Inflammatory macrophage (primary cell): Measurements from ENCODE around the gene C17orf50.

Experiments used
- DNase-seq, 2 donors: peaks; one replicate each; pipeline ENCODE4 v3.0.0-alpha.2; 2020 to 2022

C17orf50 gene

GRCh38 chr17:35752945-35753764, 7.5 kb upstream of the C17orf50 start, which contains the start of gene GAS2L2:
Gene GAS2L2, minus strand, starts transcription at chr17:35753239. Its CDS starts 389 bp downstream, at chr17:35752850.
- DNase-seq, result no peak

GRCh38 chr17:35757243-35757642, 3.4 kb upstream of the C17orf50 start:
- no peak for DNase-seq

- no peak for DNase-seq
Measured at GRCh38 chr17:35761601-35762000, 914 bp downstream of the C17orf50 start.

GRCh38 chr17:35763767-35764122, 3.1 kb downstream of the C17orf50 start:
- DNase-seq, result no peak

- DNase-seq, result peak; percentile 83 to 88
Measured at GRCh38 chr17:35764123-35764991, 3.7 kb downstream of the C17orf50 start.

- DNase-seq, result no peak
Measured at GRCh38 chr17:35765086-35765710, 4.5 kb downstream of the C17orf50 start.

GRCh38 chr17:35765756-35766488, 5.2 kb downstream of the C17orf50 start:
- DNase-seq, result no peak

GRCh38 chr17:35766489-35766877, 5.8 kb downstream of the C17orf50 start:
- DNase-seq, result no peak

- DNase-seq, result peak; percentile 23
Measured at GRCh38 chr17:35766903-35767510, 6.3 kb downstream of the C17orf50 start.

GRCh38 chr17:35768797-35769196, 8.1 kb downstream of the C17orf50 start:
- DNase-seq, result no peak

GRCh38 chr17:35769895-35770486, 9.3 kb downstream of the C17orf50 start:
- DNase-seq, result no peak

- DNase-seq, result no peak
Measured at GRCh38 chr17:35773129-35773528, 12.4 kb downstream of the C17orf50 start.

GRCh38 chr17:35773679-35774425, 13.2 kb downstream of the C17orf50 start:
- no peak for DNase-seq

- no peak for DNase-seq
Measured at GRCh38 chr17:35774499-35774898, 13.8 kb downstream of the C17orf50 start.

GRCh38 chr17:35775039-35775438, 14.4 kb downstream of the C17orf50 start:
- DNase-seq, result no peak

GRCh38 chr17:35775583-35775982, 14.9 kb downstream of the C17orf50 start:
- no peak for DNase-seq

GRCh38 chr17:35778641-35779196, 18.0 kb downstream of the C17orf50 start:
- DNase-seq, result no peak

GRCh38 chr17:35780950-35781349, 20.3 kb downstream of the C17orf50 start:
- no peak for DNase-seq

GRCh38 chr17:35784895-35785294, 24.2 kb downstream of the C17orf50 start:
- DNase-seq, result no peak

GRCh38 chr17:35786941-35787432, 26.3 kb downstream of the C17orf50 start:
- no peak for DNase-seq
